NCI-H748 treated with DMSO at 0.1 percent for 48 hours (cell line): Measurements from ENCODE around the gene BLOC1S1.

Source experiments
- DNase-seq: peaks from one replicate; lab custom pipeline; 2025; lab: John Stamatoyannopoulos, UW

BLOC1S1 gene

DNA sequence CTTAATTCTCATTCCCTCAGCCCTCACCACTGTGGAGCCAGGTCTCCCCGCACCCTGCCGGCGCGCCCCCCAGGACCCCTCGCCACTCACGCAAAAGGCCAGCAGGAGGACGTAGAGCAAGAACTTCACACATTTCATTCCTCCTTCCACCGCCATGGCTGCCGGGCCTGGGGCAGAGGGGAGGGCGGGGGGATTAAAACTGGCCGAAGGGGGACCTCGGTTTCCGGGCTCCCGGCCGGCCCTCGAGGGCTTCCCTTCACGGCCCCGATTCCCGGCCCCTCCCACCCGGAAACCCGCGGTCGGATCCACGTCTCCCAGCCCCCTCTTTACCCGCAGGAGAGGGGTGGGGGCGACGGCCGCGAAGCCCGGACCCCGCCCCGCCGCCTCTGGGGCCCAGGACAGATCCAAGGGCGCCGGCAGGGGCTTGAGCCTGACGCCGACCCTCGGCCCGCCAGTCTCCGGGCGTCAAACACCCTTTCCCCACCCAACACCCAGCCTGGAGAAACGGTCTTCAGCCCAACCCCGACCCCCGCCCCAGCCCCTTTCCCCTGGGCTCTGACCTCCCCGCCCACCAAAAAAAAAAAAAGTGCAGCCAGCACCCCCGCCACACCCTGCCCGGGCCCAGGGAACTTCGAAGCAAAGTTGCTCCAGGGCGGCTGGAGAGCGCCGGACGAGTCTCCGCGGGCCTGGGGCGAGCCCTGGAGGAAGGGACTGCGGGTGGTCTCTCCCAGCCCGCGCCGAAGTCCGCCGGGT lies 12.5 kb downstream of the BLOC1S1 start:
- peak; percentile 22 for DNase-seq

- peak; percentile 65 for DNase-seq
Observed at GRCh38 chr12:55728939-55729818, 13.3 kb downstream of the BLOC1S1 start, which contains the start of gene CD63. Gene CD63 (minus strand): TSS chr12:55729009. CDS start chr12:55728341, 668 bp downstream.

GRCh38 chr12:55729819-55730818 lies 14.3 kb downstream of the BLOC1S1 start:
- no peak for DNase-seq

DNA sequence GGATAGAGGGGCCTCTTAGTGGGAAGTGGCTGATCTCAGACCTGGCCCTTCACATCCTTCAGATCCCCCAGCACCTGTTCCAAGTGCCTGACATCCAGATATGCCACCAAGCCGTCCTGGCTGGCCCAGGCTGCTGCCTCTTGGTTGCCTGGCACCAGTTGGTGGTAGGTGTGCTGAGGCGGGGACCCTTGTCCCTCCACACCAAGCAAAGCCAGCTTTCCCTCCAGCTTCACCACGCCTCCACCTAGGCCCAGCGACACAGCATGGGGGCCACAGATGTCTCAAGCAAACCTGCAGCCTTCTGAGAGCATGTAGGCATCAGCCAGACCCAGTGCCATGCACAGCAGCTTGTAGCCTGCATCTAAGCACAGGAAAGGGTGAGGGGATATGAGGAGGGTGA lies 16.4 kb downstream of the BLOC1S1 start:
- DNase-seq, result no peak

GRCh38 chr12:55733021-55733555 lies 17.2 kb downstream of the BLOC1S1 start:
- no peak for DNase-seq

DNA sequence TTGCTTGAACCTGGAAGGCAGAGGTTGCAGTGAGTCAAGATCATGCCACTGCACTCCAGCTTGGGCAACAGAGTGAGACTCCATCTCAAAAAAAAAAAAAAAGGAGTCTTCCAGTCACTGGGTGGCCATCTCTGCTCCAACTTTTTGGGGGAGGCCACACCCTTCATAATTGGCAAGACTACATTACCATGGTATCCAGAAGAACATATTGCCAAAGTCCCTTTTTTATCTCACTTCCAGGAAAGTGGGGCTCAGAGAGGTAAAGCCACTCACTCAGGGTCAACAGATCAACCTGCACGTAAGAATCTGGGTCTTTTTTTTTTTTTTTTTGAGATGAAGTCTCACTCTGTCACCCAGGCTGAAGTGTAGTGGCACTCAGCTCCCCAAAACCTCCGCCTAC lies 18.0 kb downstream of the BLOC1S1 start:
- DNase-seq, result no peak

- DNase-seq, result no peak
Observed at GRCh38 chr12:55734595-55734994, 18.7 kb downstream of the BLOC1S1 start.

GRCh38 chr12:55736076-55736475 lies 20.2 kb downstream of the BLOC1S1 start:
- no peak for DNase-seq

- peak; percentile 68 for DNase-seq
Observed at GRCh38 chr12:55736780-55737580, 21.1 kb downstream of the BLOC1S1 start.

GRCh38 chr12:55737581-55738122 lies 21.8 kb downstream of the BLOC1S1 start:
- no peak for DNase-seq

DNA sequence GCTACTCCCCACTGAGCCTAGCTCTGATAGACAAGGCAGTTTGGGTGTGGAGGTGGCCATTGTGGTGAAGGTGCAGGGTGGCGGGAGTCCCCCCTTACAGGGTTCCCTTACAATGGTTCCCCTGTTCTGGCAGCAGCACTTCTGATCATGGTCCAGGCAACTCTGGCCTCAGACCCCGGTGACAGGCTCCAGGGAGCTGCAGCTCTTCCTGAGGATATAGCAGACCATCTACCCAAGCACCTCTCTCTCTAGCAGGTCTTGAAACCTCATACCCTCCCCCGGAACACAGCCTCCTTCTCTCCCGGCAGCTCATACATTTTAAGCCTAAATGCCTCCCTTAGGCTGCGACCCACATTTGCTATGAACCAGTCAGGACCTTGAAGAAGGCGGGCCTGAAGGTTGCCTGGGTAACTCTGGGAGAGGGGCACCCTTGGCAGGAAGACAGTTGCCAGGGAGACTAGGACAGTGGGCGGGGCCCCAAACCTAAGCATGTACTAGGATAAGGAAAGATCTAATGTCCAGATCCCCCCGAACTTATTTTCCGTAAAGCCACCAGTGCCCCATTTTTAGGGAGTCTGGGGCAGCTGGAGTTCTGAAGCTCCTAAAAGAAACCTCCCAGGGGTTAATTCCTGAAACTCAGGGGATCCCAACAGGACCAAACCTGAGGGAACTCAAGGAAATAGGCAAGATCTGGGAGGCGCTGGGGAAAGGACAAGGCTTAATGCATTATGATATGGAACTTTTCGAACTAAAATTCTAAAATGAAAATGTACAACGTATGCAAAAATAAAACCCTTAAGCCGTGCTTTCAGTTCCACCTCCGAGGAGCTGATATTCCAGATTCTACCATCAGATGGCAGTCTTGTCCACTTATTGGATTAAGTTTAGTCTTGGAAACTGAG lies 22.5 kb downstream of the BLOC1S1 start:
- DNase-seq, result peak; percentile 81

DNA sequence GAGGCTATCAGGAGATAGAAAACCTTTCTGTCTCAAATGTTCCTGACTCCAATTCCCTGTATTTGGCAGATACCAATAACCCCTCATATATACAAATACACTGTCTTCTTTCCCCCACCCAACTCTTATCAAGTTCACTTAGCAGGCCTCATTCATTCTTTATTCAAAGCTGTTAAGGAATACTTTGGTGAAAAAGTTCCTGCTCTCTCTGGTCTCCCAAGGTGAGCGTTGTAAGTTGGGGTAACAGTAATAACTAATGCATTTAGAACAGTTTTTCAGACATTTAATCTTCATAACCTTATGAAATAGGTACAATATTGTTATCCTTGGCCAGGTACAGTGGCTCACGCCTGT lies 23.2 kb downstream of the BLOC1S1 start:
- no peak for DNase-seq

DNA sequence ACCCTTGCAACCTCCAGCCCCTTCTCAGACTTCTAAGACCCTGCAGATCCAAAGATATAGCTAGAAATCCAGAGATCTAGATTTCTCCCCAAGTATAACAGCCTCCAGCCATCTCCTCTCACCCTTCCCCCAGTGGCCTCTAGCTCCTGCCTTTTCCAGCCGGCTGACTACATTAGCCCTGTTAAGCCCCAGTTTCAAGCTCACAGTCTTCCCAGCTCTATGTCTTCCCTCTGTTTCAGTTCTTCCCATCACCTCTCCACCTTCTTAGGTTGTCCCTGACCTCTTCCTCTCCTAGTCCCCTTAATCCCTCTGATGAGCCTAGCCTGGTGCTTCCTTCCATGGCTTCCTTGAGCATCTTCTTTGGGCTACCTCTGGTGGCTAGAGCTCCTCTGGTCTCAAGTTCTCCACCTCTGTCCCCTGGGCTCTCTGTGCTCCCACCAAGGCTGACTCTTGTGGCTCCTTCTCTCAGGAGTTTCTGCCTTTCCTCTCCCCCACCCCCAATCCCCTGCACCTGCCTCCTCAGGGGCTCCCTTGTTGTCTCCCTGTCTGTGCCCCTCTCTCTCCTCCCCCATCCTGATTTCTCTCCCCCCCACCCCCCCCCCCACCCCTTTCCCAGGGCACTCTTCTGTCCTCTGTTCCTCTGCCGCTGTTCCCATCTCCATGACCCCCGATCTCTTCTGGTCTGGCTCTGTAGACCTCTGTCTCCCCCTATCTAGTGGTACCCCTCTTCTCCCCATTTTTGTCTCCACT lies 26.3 kb downstream of the BLOC1S1 start:
- no peak for DNase-seq

DNA sequence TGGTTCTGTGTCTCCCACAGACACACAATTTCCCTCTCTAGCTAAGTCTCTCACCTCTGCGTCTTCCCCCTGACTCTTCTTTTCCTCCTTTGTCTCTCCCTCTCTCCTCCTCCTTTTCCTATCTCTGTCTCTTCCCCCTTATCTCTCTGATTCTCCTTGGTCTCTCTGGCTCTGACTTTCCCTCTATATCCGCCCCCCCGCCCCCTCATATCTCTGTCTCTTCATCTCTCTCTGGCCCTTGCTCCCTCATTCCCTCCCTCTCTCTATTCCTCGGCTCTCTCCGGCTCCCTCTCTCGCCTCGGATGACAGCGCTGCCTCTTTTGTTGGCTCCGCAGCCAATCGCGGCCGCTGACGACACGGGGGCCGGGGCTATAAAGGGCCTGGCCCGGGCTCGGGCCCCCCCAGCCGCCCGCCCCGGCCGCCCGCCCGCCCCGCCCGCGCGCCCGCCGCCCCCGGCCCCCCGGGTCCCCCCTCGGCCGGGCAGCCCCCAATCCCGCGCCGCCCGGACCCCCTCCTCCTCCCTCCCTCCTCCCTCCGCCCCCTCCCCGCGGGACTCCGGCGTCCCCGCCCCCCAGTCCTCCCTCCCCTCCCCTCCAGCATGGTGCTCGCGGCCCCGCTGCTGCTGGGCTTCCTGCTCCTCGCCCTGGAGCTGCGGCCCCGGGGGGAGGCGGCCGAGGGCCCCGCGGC lies 27.0 kb downstream of the BLOC1S1 start, which contains the start of gene GDF11:
Gene GDF11 (plus strand): TSS at position 404 of the 687 bp plus-strand sequence. CDS start 195 bp downstream, at position 599.
- DNase-seq, result peak; percentile 62

DNA sequence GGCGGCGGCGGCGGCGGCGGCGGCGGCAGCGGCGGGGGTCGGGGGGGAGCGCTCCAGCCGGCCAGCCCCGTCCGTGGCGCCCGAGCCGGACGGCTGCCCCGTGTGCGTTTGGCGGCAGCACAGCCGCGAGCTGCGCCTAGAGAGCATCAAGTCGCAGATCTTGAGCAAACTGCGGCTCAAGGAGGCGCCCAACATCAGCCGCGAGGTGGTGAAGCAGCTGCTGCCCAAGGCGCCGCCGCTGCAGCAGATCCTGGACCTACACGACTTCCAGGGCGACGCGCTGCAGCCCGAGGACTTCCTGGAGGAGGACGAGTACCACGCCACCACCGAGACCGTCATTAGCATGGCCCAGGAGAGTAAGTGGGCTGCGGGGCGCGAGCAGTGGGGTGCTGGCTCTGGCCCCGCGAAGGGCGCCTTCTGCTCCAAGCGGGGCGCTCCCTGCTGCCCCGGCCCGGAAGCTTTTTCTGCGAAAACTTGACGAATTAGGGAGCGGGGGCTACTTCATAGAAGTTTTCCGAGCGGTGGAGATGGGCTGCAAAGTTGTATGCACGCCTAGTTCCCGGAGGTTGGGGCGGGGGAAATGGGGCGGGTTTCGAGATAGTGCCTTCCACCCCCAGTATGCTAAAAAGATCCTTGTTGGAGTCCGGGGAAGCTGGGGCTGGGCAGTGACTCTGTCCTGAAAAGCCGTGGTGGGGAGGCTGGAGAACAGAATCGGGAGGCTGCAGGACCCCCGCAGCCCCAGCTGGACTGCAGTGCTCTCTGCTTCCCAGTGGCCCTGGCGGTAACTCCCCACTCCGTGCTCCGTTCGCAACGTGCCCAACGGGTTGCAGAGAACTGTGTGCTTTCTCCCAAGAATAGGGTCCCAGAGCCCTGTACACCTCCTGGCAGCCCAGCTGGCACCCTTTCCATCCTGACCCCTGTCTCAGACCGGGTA lies 27.8 kb downstream of the BLOC1S1 start:
- no peak for DNase-seq

GRCh38 chr12:55744340-55745030 lies 28.6 kb downstream of the BLOC1S1 start:
- DNase-seq, result no peak
